LNCAP (cell line): Measurements from ENCODE around the gene OR4K13.

Source experiments
- TF ChIP-seq, protein P1 (sequence below): fragments of 450-650 bp; IDR thresholded peaks from 2 replicates; pipeline ENCODE4 v1.5.1; 2017; ENCODE audit warnings: mild to moderate bottlenecking

Gene OR4K13, protein sequence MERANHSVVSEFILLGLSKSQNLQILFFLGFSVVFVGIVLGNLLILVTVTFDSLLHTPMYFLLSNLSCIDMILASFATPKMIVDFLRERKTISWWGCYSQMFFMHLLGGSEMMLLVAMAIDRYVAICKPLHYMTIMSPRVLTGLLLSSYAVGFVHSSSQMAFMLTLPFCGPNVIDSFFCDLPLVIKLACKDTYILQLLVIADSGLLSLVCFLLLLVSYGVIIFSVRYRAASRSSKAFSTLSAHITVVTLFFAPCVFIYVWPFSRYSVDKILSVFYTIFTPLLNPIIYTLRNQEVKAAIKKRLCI

DNA sequence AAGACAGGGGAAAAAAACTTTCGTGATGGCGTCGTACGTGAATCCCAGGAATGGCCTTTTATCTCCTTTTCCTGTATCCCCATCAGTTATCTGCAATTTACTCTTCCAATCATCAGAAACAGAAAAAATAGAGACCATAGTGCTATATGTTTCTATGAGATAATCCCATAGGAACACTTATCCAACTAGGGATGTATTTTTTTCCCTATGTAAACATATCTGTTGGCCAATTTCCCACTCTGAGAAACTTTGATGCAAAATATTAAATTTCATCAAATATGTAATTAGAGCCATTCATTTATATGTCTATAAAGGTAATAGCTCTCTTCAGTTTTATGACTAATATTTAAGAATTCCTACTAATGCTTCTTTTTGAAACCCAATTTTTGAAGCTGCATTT is at the start of gene OR4K13:
Gene OR4K13, minus strand, starts transcription at position 101 of the 400 bp plus-strand sequence. CDS start 1,280 bp downstream, outside the sequence.
- TF ChIP-seq, protein P1, sequence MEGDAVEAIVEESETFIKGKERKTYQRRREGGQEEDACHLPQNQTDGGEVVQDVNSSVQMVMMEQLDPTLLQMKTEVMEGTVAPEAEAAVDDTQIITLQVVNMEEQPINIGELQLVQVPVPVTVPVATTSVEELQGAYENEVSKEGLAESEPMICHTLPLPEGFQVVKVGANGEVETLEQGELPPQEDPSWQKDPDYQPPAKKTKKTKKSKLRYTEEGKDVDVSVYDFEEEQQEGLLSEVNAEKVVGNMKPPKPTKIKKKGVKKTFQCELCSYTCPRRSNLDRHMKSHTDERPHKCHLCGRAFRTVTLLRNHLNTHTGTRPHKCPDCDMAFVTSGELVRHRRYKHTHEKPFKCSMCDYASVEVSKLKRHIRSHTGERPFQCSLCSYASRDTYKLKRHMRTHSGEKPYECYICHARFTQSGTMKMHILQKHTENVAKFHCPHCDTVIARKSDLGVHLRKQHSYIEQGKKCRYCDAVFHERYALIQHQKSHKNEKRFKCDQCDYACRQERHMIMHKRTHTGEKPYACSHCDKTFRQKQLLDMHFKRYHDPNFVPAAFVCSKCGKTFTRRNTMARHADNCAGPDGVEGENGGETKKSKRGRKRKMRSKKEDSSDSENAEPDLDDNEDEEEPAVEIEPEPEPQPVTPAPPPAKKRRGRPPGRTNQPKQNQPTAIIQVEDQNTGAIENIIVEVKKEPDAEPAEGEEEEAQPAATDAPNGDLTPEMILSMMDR: no peak

DNA sequence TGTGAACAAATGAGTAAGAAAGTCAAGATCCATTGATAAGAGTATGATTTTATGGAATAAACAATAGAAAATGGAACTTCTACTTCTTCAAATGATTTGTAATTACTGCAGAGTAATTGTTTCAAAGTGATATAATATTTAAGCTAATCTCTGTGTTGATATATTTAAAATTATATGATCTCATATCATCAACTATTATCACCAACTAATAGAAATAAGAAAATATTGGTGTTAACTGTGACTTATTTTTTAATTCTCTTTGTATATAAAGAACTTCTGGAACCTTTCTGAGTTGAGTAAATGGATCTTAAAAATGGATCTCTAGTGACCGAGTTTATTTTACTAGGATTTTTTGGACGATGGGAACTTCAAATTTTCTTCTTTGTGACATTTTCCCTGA is 23.9 kb upstream of the OR4K13 start, which contains the start of gene OR4L1:
Gene OR4L1, plus strand, starts transcription at position 301 of the 400 bp plus-strand sequence. Its CDS starts 0 bp downstream, at position 301.
- TF ChIP-seq, protein P1: no peak

DNA sequence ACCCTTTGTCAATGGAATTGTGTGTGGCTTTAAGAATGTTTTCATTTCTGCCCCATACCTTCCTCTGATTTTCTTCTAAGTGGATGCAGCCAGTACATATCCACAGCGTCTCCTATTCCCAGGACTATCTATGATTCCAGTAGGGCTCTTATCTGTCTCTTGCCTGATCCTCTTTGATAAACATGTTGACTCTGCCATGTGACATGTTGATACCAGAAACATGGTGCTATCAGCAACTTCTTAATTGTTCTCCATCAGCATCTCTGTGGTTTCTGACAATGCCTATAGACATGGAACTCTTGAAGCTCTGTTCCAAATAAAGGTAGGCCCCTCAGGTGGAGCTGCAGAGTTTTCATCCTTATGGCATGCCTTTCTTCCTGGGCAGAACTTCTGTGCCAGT is 12.4 kb upstream of the OR4K13 start:
- TF ChIP-seq, protein P1: no peak

DNA sequence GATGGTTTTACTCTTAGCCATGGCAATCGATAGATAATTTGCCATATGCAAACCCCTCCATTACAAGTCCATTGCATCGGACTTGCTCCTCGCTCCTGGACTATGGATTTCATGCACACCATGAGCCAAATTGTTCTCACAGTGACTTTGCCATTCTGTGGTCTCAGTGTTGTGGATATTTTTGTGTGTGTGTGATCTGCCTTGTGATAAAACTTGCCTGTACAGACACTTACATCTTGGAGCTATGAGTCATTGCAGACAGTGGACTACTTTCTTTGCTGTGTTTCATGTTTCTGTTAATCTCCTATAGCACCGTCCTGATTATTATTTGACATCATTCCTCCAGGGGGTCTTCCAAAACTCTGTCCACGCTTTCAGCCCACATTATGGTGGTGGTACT is 8.4 kb upstream of the OR4K13 start:
- TF ChIP-seq, protein P1: no peak

DNA sequence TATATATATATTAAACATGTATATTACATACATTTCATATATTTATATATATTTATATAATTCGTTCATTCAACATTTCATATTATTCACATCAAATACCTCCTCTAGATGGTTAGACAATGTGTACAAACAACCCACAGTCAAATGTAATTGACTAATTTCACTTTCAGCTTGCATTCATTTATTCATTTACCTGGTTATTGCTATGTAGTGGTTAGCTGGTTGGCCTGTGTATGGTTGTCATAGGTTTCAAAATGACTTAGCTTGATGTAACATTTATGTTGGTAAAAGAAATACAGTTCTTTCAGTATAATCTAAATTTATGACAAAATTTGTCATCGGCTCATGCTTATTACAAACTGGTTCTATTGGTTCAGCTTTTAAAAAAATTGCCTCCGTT is 389 bp downstream of the OR4K13 start:
- TF ChIP-seq, protein P1: no peak

DNA sequence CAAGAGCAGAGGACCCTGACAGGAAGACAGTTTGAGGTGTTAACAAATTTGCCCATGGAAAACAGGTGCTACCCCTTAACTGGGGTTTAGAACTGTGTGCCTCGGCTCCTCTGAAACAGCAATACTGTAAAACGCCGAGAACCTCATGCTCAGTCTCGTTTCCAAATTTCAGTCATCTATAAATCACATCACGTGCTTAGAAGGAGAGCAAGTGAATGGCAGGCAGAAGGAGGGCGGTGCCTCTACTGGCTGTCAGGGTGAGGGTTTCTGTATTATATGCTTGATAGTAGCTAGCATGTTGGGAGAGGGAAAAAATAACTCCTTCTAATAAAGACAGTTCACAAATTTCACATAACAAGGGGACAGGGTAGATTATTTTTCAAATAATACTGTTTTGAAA is 4.8 kb downstream of the OR4K13 start:
- TF ChIP-seq, protein P1: no peak

DNA sequence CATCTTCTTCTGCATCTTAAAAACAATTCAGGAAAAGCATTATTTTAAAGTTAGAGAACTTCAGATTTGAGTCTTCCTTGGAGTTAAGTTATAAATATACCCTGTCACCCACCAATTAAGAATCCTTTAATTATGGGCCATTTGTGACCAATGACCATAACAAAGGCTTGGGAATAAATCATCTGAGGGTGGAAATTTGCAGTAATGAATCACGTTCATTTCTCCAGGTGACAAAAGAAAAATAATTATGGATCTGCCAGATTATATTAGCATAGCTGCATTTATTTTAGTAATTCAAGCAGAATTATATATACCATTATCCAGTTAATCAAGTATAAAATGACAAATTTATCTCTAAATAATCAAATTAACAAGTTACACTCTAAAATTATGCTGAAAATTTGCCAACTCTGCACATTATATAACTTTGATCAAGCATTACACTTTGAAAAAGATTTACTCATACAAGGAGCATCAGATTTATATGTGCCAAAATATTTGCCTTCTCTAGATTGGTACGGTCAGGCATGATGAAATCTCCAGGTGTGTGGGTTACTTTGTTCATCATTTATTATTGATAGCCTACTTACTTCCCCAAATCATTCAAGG is 16.5 kb downstream of the OR4K13 start, which contains the start of gene OR4K14:
Gene OR4K14, minus strand, starts transcription at position 51 of the 609 bp plus-strand sequence. CDS start 4,114 bp downstream, outside the sequence.
- TF ChIP-seq, protein P1: no peak
